Measurements from ENCODE around the gene FRY.

GRCh38 chr13:32225481-32225931, 193.9 kb downstream of the FRY start:
- TF ChIP-seq CTCF (conservative IDR thresholded peaks at IDR 0.05) (no peak), EZH2 (IDR thresholded peaks at IDR 0.05; ENCODE audit: low read depth) (no peak)

Measured in PC-9 (cell line).